Breast epithelium (tissue), 4 donors: ENCODE data around the gene FNDC11. TPM values are rescaled to one million over a fixed set of nuclear protein-coding genes. Genes with fewer than 3 reads are reported as not detected.
A peak's percentile ranks its signal among the peaks of the same experiment; 100 is the strongest.

Experiments
- DNase-seq, 2 donors: peaks; one replicate each; pipeline ENCODE4 v3.0.0-alpha.2; 2019; ENCODE audit warnings: low spot score in 2 of 2
- H3K27ac ChIP-seq, 2 donors: fragments of 200-600 bp; sonication (generic) in 1 of 2; one replicate each; pipeline ENCODE4 v1.5.1; 2016 to 2019; ENCODE audit warnings: mild to moderate bottlenecking in 1 of 2
- H3K27me3 ChIP-seq, 2 donors: fragments of 200-600 bp; sonication (generic) in 1 of 2; one replicate each; pipeline versions ENCODE4 v1.5.1 to v1.6.0; 2017 to 2019; ENCODE audit warnings: control low read depth in 1 of 2, mild to moderate bottlenecking in 1 of 2
- H3K36me3 ChIP-seq: fragments of 200-600 bp; one replicate; pipeline ENCODE4 v1.5.1; 2019
- H3K4me1 ChIP-seq, 2 donors: fragments of 200-600 bp; sonication (generic); one replicate each; pipeline ENCODE4 v1.5.1; 2016 to 2019; ENCODE audit warnings: control low read depth in 1 of 2
- H3K4me3 ChIP-seq, 3 donors: fragments of 200-600 bp; sonication (generic); 1 replicate in 2 of 3; 2 replicates in 1 of 3; pipeline ENCODE4 v1.5.1; 2016 to 2019; ENCODE audit warnings: mild to moderate bottlenecking in 3 of 3, moderate library complexity in 2 of 3
- H3K9me3 ChIP-seq, 2 donors: fragments of 200-600 bp; sonication (generic) in 1 of 2; one replicate each; pipeline ENCODE4 v1.5.1; 2016 to 2019; ENCODE audit warnings: control low read depth in 1 of 2
- POLR2A ChIP-seq: fragments of 450-650 bp; IDR thresholded peaks from one replicate; pipeline ENCODE4 v1.6.1; 2016; ENCODE audit warnings: antibody characterized with exemption, mild to moderate bottlenecking, moderate library complexity
- POLR2AphosphoS5 ChIP-seq, 3 donors: sonication (generic); formaldehyde crosslinking; IDR thresholded peaks; one replicate each; pipeline ENCODE4 v1.6.1; 2017; ENCODE audit warnings: antibody characterized with exemption in 3 of 3
- intact Hi-C: fragments of 100-400 bp; cut with DNase I; formaldehyde crosslinking; loops from one replicate; pipeline ENCODE4 v1.15.1; 2023; ENCODE audit warnings: low total_unique reads
- total RNA-seq, 3 donors: library from RNA; depleted of rRNA; stranded (reverse); fragments of >200 nt; gene quantifications; one replicate each; pipeline ENCODE4 v1.1.0, GENCODE V29; 2016
- TF ChIP-seq, protein P1 (sequence below), 3 donors: fragments of 450-650 bp; IDR thresholded peaks; one replicate each; pipeline ENCODE4 v1.5.1; 2016 to 2017; ENCODE audit warnings: antibody characterized with exemption in 3 of 3, mild to moderate bottlenecking in 3 of 3, moderate library complexity in 3 of 3

FNDC11 gene
- total RNA-seq, 3 donors from 2014 or later: 0.29 to 0.33 (median 0.32) TPM

DNA sequence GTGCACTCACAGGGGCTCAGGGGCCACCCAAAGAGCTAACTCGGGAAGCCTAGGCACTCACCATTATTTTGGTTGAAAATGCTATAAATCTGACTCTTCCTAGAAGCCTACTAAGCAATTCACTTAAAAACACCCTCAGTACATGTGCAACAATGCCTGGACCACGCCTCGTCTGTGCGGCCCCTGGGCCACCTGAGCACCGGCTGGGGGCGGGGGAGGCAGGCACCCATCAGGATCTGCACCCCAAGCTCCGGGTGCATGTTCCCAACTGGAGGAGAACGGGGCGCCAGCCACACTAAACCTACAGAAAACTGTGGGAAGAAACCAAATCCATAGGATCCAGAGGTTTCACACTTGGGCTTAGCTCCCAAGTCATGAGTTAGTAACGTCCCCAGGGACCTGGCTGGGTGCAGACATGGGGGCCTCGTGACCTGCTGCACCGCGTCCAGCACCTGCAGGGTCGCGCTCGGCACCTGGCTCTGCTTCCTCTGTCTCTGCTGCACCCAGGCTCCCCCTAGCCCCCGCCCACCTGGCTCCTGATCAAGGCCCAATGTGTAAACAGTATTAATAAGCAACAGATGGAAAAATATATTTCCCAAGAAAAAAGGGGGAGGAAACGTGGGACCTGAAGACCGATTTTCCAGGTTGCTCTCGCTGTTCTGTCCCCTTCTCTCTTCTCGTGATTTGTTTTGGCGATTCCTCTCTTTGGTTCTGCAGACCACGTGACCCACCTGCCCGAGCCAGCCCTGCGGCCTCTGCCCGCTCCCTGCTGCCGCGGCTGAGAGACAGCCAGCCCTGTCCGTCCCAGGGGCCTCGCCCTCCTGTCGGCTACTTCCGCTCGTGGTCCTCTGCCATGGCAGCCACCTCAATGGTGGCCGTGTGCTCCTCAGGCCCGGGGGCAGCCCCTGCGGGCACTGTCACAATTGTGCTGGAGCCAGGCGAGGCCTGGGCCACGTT lies 35.6 kb downstream of the FNDC11 start:
- Histone ChIP-seq H3K4me3 (peak overlapping the region in 1 of 3 donors; percentile 41), H3K36me3 (no peaks in the 10 kb centered on the region), H3K27me3 (no peaks in the 10 kb centered on the region), H3K27ac (peak overlapping the region; percentile 45 to 75), H3K9me3 (no peaks in the 10 kb centered on the region), H3K4me1 (no peaks in the 10 kb centered on the region)
- TF ChIP-seq POLR2A (no peak), POLR2AphosphoS5 (IDR thresholded peaks at IDR 0.05) (no peak)
- TF ChIP-seq, protein P1, sequence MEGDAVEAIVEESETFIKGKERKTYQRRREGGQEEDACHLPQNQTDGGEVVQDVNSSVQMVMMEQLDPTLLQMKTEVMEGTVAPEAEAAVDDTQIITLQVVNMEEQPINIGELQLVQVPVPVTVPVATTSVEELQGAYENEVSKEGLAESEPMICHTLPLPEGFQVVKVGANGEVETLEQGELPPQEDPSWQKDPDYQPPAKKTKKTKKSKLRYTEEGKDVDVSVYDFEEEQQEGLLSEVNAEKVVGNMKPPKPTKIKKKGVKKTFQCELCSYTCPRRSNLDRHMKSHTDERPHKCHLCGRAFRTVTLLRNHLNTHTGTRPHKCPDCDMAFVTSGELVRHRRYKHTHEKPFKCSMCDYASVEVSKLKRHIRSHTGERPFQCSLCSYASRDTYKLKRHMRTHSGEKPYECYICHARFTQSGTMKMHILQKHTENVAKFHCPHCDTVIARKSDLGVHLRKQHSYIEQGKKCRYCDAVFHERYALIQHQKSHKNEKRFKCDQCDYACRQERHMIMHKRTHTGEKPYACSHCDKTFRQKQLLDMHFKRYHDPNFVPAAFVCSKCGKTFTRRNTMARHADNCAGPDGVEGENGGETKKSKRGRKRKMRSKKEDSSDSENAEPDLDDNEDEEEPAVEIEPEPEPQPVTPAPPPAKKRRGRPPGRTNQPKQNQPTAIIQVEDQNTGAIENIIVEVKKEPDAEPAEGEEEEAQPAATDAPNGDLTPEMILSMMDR (IDR thresholded peaks at IDR 0.05): no peak
- DNase-seq: no peak
- intact Hi-C loops: no loop called here

DNA sequence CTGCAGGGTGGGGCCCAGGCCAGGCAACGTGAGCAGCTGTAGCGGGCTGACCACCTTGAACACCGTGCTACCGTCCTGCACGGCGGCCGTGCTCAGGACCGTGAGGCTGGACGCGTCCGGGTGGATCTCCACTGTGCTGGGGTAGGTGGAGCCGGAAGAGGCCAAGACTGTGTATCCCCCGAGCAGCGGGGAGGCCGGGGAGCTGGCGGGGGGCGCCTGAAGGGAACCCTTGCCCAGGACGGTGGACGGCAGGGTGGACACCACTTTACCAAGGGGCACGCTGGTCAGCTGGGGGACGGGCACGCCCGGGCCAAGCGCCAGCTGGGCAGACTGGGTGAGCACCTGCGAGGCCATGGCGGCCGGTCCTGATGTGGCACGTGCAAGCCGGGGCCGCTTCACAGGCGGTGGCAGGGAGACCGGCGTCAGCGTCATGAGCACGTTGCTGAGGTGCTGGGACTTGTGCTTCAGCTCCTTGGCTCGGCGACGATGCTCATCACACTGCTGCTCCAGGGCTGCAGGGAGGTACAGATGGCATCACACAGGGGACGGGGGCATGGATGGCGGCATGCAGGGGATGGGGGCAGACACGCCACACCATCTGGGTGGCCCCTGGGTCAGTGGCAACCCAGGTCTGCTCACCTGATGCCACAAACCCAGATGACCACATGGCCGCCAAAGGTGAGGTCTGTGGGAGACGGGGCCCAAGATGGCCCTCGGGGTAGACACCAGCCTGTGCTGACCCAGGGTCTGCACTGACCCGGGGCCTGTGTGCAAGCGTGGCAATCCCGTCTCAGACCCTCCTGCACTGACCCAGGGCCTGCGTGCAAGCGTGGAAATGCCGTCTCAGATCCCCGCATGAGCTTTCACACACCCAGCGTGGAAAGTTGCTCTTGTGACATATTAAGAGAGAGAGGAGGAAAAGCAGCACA lies 36.5 kb downstream of the FNDC11 start:
- TF ChIP-seq POLR2AphosphoS5 (IDR thresholded peaks at IDR 0.05) (no peak), POLR2A (no peak)
- TF ChIP-seq, protein P1 (IDR thresholded peaks at IDR 0.05): no peak
- H3K36me3 ChIP-seq: no peaks in the 10 kb centered on the region
- DNase-seq: no peak
- peak overlapping the region in 1 of 3 donors; percentile 41 for H3K4me3 ChIP-seq
- no peaks in the 10 kb centered on the region for H3K9me3 ChIP-seq
- H3K4me1 ChIP-seq: no peaks in the 10 kb centered on the region
- intact Hi-C loops: no loop called here
- H3K27me3 ChIP-seq: no peaks in the 10 kb centered on the region
- H3K27ac ChIP-seq: peak overlapping the region; percentile 45 to 75

DNA sequence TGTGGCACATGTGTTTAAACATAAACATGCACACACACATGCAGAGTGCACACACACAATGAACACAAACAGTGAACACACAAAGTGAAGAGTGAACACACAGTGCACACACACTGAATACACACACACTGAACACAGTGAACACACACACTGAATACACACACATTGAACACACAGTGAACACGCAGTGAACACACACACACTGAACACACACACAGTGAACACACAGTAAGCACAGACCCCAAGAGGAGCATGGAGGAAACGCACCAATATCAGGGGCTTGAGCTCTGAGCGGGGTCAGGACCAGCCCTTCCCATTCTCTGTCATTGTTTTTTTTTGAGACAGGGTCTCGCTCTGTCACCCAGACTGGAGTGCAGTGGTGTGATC lies 37.2 kb downstream of the FNDC11 start:
- intact Hi-C loops: no loop called here
- Histone ChIP-seq H3K4me3 (no peak overlapping the region), H3K9me3 (no peaks in the 10 kb centered on the region), H3K4me1 (no peaks in the 10 kb centered on the region), H3K36me3 (no peaks in the 10 kb centered on the region), H3K27ac (no peak overlapping the region), H3K27me3 (no peaks in the 10 kb centered on the region)
- DNase-seq: no peak
- no peak for TF ChIP-seq POLR2AphosphoS5 (IDR thresholded peaks at IDR 0.05)
- no peak for TF ChIP-seq POLR2A

DNA sequence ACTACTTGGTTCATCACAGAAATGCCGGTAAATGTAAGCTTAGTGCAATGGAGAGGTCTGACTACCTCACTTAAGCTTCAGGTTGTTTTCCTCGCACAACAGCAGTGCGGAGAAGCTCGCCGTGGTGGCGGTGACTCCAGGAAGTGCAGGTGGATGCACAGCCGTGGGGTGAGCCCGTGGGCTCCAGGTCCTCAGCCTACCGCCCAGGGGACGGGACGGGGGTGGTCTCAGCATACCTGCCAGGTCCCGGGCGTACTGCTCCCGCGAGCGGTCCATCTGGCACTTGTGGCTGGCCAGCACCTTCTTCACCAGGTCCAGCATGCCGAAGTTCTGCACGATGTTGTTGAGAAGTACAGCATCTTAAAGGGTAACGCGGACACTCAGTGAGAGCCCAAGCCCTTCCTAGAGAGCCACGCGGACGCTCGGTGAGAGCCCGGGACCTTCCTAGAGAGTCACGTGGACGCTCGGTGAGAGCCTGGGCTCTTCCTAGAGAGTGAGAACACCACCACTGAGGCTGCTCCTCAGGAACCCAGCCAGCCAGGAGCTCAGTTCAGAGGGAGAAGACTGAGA lies 37.9 kb downstream of the FNDC11 start:
- Histone ChIP-seq H3K4me3 (no peak overlapping the region), H3K4me1 (no peaks in the 10 kb centered on the region), H3K27ac (no peak overlapping the region), H3K27me3 (no peaks in the 10 kb centered on the region), H3K9me3 (no peaks in the 10 kb centered on the region), H3K36me3 (no peaks in the 10 kb centered on the region)
- no peak for DNase-seq
- no peak for TF ChIP-seq POLR2AphosphoS5 (IDR thresholded peaks at IDR 0.05)
- no peak for TF ChIP-seq POLR2A
- TF ChIP-seq, protein P1 (IDR thresholded peaks at IDR 0.05): no peak
- intact Hi-C loops: no loop called here

DNA sequence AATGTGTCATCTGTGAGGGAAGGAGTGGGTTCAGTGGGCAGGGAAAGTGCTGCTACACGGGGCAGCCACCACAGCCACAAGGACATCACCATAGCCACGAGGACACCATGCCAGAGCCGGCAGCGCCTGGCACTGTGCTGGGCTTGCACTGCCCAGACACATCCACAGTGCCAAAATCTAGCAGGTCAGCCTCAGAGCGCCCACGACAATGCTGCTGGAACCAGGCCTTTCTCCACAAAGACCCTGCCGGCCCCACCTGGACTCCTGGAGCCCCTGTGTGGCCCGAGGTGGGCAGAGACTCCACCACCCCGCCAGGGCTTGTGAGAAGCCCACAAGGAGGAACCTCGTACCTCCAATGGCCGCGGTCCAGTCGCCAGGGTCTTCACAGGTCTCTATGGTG lies 38.7 kb downstream of the FNDC11 start:
- intact Hi-C loops: no loop called here
- Histone ChIP-seq H3K36me3 (no peaks in the 10 kb centered on the region), H3K27ac (no peak overlapping the region), H3K27me3 (no peaks in the 10 kb centered on the region), H3K9me3 (no peaks in the 10 kb centered on the region), H3K4me1 (no peaks in the 10 kb centered on the region), H3K4me3 (no peak overlapping the region)
- TF ChIP-seq, protein P1 (IDR thresholded peaks at IDR 0.05): no peak
- TF ChIP-seq POLR2A (no peak), POLR2AphosphoS5 (IDR thresholded peaks at IDR 0.05) (no peak)
- DNase-seq: no peak
